GM12891 (cell line): Measurements from ENCODE around the gene CDYL2.

Experiments
- DNase-seq: peaks from one replicate; pipeline ENCODE4 v3.0.0; 2011; ENCODE audit warnings: low spot score; ENCODE audit not compliant: insufficient read length
- FAIRE-seq: peaks from 2 replicates; lab custom pipeline; 2011; peaks lifted over from hg19 to GRCh38; lab: Jason Lieb, UNC
- PAX5 ChIP-seq: IDR thresholded peaks from 2 replicates; pipeline ENCODE4 v1.6.1; 2011; ENCODE audit warnings: low read length, moderate library complexity, mild to moderate bottlenecking; ENCODE audit not compliant: insufficient read depth, severe bottlenecking
- POLR2A ChIP-seq: IDR thresholded peaks from 2 replicates; pipeline ENCODE4 v1.6.1; 2011; ENCODE audit warnings: low read depth, low read length, control low read depth
- POLR2AphosphoS5 ChIP-seq: IDR thresholded peaks from 2 replicates; pipeline ENCODE4 v1.6.1; 2011; ENCODE audit warnings: low read depth, low read length, control low read depth
- POU2F2 ChIP-seq: IDR thresholded peaks from 2 replicates; pipeline ENCODE4 v1.6.1; 2011; ENCODE audit warnings: low read depth, mild to moderate bottlenecking, control low read depth, low read length, moderate library complexity
- SPI1 ChIP-seq: IDR thresholded peaks from 2 replicates; pipeline ENCODE4 v1.6.1; 2011; ENCODE audit warnings: low read depth, low read length, control low read depth
- TAF1 ChIP-seq: IDR thresholded peaks from 2 replicates; pipeline ENCODE4 v1.6.1; 2011; ENCODE audit warnings: low read depth, low read length, control low read depth

The CDYL2 gene

DNA sequence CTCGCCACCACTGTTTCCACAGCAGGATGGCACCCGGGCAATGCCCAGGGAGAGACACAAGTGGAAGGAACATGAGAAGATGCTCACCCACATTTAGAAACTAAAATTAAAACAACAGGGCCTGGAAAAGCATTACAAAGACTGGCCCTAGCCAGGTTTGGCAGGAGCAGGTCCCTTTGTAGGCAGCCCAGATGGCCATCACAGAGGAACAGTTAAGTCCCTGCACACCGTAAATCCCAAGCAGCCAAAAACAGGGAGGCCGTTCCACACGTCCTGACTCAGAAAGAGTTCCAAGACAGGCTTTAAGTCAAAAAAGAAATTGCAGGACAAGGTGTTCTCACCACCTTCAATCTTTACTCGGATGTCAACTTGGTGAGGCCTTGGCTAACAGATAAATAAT is 136.5 kb downstream of the CDYL2 start:
- DNase-seq (no peak), FAIRE-seq (no peak)
- TF ChIP-seq POLR2AphosphoS5, result no peak
- TF ChIP-seq POU2F2, result no peak
- no peak for TF ChIP-seq TAF1
- no peak for TF ChIP-seq PAX5

DNA sequence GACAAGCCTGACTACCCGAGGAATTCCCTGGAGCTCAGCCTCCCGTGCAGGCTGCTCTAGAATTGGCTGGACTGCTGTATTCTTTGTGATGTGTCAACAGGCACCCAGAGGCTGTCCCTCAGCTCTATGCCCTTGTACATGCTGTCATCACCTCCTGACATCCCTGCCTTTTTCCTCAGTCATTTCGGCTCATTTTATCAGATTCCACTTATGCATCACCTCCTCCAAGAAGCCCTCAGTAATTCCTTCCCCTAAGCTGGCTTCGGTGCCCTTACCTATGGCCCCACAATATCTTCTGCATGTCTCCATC is 137.2 kb downstream of the CDYL2 start:
- no peak for DNase-seq
- no peak for FAIRE-seq
- no peak for TF ChIP-seq PAX5
- no peak for TF ChIP-seq POLR2AphosphoS5
- TF ChIP-seq SPI1, result no peak
- no peak for TF ChIP-seq POU2F2
- TF ChIP-seq TAF1, result no peak
- TF ChIP-seq POLR2A, result no peak

DNA sequence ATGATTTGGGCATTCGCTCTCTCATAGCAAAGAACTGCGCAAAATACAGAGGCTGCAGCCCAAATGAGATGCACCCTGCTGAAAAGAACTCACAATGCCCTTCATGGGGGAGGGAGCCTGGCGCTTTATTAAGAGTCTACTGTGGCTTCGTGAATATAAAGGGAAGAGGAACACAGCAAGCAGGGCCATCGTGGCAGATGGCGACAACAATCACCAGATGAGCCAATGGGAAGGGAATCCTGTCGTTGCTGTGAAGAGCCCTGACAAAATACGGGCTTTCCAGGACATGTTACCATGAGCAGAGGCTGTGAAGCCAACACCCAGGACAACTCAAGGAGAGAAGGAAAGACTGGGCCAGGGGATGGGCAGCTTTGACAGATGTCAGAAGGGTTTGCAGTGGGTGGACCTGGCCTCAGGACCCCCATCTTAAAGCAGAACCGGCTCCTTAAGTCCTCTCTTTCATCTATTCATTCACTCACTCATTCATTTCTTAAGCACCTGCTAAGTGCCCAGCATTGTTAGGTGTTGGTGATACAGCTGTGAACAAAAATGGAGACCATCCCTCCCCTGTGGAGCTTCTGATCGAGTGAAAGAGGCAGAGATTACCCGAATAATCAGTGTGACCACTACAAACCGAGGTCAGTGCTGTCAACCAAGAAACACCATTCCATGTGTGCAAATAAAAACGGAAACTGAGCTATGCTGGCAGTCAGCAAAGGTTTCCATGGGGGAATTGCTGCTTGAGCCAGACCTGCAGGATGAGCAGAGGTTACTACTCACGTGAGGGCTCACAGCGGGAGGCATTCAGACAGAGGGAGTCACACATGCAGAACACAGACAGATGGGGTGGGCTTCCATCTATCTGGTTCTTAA is 137.8 kb downstream of the CDYL2 start:
- TF ChIP-seq POLR2A, result no peak
- DNase-seq, result no peak
- FAIRE-seq, result no peak

DNA sequence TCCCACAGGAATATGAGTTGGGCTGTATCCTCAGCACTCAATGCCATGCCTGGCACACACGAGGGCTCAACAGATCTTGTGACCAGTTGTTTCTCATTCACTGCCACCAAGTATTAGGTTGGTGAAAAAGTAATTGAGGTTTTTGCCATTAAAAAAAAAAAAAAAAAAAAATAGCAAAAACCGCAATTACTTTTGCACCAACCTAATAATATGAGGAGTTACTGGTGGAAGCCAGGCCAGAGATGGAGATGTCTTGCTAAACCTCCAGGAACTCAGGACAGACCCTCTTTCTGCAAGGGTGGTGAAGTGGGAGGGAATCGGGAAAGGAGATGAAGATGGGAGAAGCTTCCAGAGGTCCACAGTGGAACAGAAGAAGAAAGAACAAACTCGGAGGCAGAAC is 139.0 kb downstream of the CDYL2 start:
- no peak for FAIRE-seq
- TF ChIP-seq POLR2AphosphoS5 (no peak), PAX5 (no peak), POU2F2 (no peak), SPI1 (no peak), TAF1 (no peak), POLR2A (no peak)
- no peak for DNase-seq

DNA sequence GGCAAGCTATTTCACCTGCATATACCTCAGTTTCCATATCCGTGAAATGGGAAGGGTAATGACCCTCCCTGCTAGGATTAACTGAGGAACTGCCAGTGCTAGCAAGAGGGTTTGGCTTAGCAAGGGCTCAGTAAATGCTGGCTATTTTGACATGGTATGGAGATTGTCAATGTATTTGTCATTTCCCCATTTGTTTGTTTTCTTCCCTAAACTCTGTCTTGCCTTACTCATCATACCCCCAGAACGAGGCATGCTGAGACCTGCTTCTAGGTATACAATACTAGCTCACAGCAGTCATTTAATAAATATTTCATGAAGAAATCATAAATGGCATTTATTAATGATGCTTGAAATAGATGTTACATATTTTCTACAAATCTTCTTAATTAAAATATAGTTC is 139.6 kb downstream of the CDYL2 start:
- TF ChIP-seq POLR2A (no peak), SPI1 (no peak), POLR2AphosphoS5 (no peak), POU2F2 (no peak)
- FAIRE-seq (no peak), DNase-seq (no peak)

DNA sequence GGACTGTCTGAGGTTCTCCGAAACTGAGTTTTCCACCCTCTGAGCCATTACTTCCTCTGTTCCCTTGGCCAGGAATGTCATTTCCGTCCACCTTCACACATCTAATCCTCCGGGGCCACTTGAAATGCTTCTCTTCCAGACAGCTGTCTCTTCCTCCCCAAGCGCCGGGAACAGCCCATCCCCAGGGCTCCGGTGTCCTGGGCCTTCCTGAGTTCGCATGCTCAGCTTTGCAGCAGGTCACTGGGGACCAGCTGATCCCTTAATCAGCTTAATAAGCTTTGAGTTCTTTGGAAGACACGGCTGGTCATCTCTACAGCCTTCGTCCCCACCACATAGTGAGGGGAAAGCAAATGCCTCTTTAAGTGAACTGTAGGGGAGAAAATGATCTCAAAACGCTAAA is 140.2 kb downstream of the CDYL2 start:
- TF ChIP-seq POLR2AphosphoS5 (no peak), SPI1 (no peak), POU2F2 (no peak), PAX5 (no peak), POLR2A (no peak), TAF1 (no peak)
- FAIRE-seq (no peak), DNase-seq (no peak)

DNA sequence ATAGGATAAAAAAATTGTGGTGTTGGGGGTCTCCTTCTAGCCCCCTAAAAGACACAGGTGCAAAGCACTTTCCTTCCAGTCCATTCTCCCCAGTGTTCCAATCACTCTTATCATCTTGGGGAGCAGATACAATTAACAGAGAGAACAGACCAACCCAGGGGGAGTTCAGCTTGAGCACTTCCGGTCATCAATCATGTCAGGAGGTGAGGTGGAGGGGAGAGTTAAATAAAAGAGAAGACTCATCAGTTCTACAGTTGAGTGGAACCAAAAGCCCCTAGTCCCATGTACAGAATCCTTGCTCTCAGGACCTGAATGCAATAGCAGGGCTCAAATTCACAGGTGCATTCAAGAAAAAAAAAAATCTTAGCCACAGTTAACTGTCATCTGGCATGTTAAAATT is 141.3 kb downstream of the CDYL2 start:
- DNase-seq (no peak), FAIRE-seq (no peak)
- TF ChIP-seq POU2F2, result no peak
- TF ChIP-seq SPI1, result 0 out of 2 replicates have a peak, but pooled peaks have one; percentile 7

DNA sequence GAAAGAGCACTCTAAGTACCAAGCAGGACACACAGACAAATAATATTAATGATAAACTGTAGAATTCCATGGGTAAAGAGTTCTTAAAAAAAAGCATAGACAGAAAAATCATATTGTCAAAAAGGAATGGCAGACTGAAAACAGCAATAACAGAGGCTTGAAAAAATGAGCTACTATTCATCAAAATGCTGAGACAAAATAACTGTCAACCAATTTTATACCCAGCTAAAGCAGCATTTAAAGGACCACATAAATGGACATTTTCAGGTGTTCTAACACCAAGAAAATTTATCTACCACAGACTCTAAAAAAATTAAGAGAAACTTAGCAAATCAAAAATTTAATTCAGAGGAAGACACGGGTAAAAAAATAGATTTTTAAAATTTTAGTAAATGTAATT is 144.5 kb downstream of the CDYL2 start:
- no peak for DNase-seq
- no peak for FAIRE-seq
- TF ChIP-seq TAF1 (no peak), SPI1 (no peak), POLR2A (no peak), POLR2AphosphoS5 (no peak), POU2F2 (no peak), PAX5 (no peak)

DNA sequence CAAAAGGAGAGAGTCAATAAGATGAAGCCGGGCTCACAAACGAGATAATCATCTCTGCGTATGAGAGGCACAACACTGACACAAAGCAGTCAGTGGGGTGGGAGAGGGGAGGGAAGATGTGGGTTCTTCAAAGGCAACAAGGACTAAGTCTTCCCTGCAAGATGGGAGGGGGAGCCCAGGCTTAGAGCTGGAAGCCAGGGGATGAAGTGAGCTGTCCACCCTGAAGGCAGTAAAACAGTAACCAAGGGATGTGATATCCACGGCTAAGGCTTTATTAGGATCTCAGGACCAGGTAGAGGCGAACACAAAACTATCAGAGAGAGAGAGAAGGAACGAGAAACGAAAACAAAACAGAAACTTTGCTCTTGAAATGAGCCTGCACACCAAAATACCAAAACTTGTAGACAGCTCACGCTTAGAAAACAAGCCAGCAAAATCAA is 147.7 kb downstream of the CDYL2 start:
- FAIRE-seq (peak; percentile 74), DNase-seq (peak; percentile 39)
- TF ChIP-seq POLR2AphosphoS5 (no peak), SPI1 (no peak)

DNA sequence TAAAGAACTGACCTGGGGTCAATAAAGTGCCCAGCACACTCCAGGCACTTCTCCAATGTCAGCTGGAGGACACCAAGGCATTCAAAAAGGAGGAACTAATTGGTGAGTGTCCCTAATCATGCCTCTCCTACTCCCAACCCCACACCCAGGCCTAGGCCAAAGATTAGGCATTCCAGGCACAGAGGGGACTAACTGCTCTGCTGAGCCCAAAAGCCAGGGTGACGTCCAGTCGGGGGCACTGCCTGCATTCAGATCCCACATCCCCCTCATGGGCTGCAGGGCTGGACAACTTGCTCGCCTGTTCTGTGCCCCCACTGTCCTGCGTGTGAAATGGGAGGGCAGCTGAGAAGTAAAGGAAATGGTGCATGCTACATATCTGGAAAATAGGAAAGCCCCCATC is 148.2 kb downstream of the CDYL2 start:
- FAIRE-seq (no peak), DNase-seq (no peak)

More for the DNA sequence above, 148.2 kb downstream of the CDYL2 start:
- no peak for TF ChIP-seq POU2F2
- TF ChIP-seq POLR2A, result no peak
- TF ChIP-seq PAX5, result no peak
- no peak for TF ChIP-seq POLR2AphosphoS5
- TF ChIP-seq TAF1, result no peak
- TF ChIP-seq SPI1, result no peak
